IMR-90 (cell line): Measurements from ENCODE around the gene SIK3. TPM values are rescaled to one million over a fixed set of nuclear protein-coding genes. Genes with fewer than 3 reads are reported as not detected.

Source experiments
- ATAC-seq: fragments of 200-7000 bp; cut with Tn5 transposase; 2 replicates; pipeline ENCODE4 v1.9.1; 2020; ENCODE audit warnings: low read depth, mild to moderate bottlenecking, moderate library complexity
- BruUV-seq: library from RNA; stranded (reverse); fragments of 400-500 nt; replicated peaks from 2 replicates; lab custom pipeline; 2021; lab: Mats Ljungman, UMichigan
- CTCF ChIA-PET: fragments of 300-600 bp; formaldehyde crosslinking; extraction: SDS; loops from one replicate; lab custom pipeline; 2021; ENCODE audit warnings: antibody characterized with exemption; lab: Yijun Ruan, JAX
- POLR2A ChIA-PET: fragments of 300-600 bp; sonication (Branson Sonifier 250); formaldehyde crosslinking; loops from one replicate; lab custom pipeline; 2022; ENCODE audit warnings: antibody characterized with exemption; ENCODE audit not compliant: unreplicated experiment; lab: Charles Lee
- DNase-seq: peaks from one replicate; pipeline ENCODE4 v3.0.0; 2013
- H2AFZ ChIP-seq: replicated peaks from 2 replicates; pipeline ENCODE3; 2013; ENCODE audit warnings: low read length, mild to moderate bottlenecking; ENCODE audit not compliant: poor library complexity
- H2AK5ac ChIP-seq: 2 replicates; pipeline ENCODE4 v1.6.1; 2013; ENCODE audit warnings: low read depth, low read length, inconsistent platforms
- H2AK9ac ChIP-seq: replicated peaks from 2 replicates; pipeline ENCODE3; 2013; ENCODE audit warnings: mild to moderate bottlenecking, low read depth, low read length, moderate library complexity; ENCODE audit not compliant: poor library complexity
- H2BK120ac ChIP-seq: 2 replicates; pipeline ENCODE4 v1.6.1; 2013; ENCODE audit warnings: low read depth, low read length, inconsistent platforms
- H2BK15ac ChIP-seq: 3 replicates; pipeline ENCODE4 v1.6.1; 2013; ENCODE audit warnings: low read depth, low read length, inconsistent platforms
- H2BK20ac ChIP-seq: 2 replicates; pipeline ENCODE4 v1.6.1; 2013; ENCODE audit warnings: low read depth, mild to moderate bottlenecking, inconsistent platforms, low read length, moderate library complexity
- H2BK5ac ChIP-seq: 2 replicates; pipeline ENCODE4 v1.6.1; 2013; ENCODE audit warnings: mild to moderate bottlenecking, low read depth, low read length, inconsistent platforms; ENCODE audit not compliant: poor library complexity, severe bottlenecking
- H3K14ac ChIP-seq: replicated peaks from 2 replicates; pipeline ENCODE4 v1.6.1; 2013; ENCODE audit warnings: low read depth, low read length, inconsistent platforms
- H3K18ac ChIP-seq: 2 replicates; pipeline ENCODE4 v1.6.1; 2013; ENCODE audit warnings: low read depth, low read length, control low read depth
- H3K23ac ChIP-seq: 2 replicates; pipeline ENCODE4 v1.6.1; 2013; ENCODE audit warnings: low read depth, low read length, inconsistent platforms
- H3K27ac ChIP-seq: 2 replicates; pipeline ENCODE4 v1.5.1; 2013; ENCODE audit warnings: mild to moderate bottlenecking, control low read depth, low read length; ENCODE audit not compliant: insufficient read depth
- H3K27me3 ChIP-seq: 2 replicates; pipeline ENCODE4 v1.6.1; 2013; ENCODE audit warnings: low read length; ENCODE audit not compliant: control insufficient read depth, insufficient read depth
- H3K36me3 ChIP-seq: 2 replicates; pipeline ENCODE4 v1.6.1; 2013; ENCODE audit warnings: low read length, mixed read lengths; ENCODE audit not compliant: control insufficient read depth, insufficient read depth
- H3K4ac ChIP-seq: 2 replicates; pipeline ENCODE4 v1.6.1; 2013; ENCODE audit warnings: low read depth, low read length, inconsistent platforms
- H3K4me1 ChIP-seq: 2 replicates; pipeline ENCODE4 v1.6.1; 2013; ENCODE audit warnings: low read length, mixed read lengths; ENCODE audit not compliant: control insufficient read depth, insufficient read depth
- H3K4me2 ChIP-seq: 2 replicates; pipeline ENCODE4 v1.6.1; 2013; ENCODE audit warnings: low read depth, mild to moderate bottlenecking, control low read depth, low read length, moderate library complexity
- H3K4me3 ChIP-seq: 2 replicates; pipeline ENCODE4 v1.5.1; 2013; ENCODE audit warnings: low read depth, mild to moderate bottlenecking, control low read depth, low read length, moderate library complexity; ENCODE audit not compliant: insufficient read depth
- H3K56ac ChIP-seq: 2 replicates; pipeline ENCODE4 v1.6.1; 2013; ENCODE audit warnings: low read length, inconsistent platforms; ENCODE audit not compliant: insufficient read depth; ENCODE audit errors: extremely low read depth
- H3K79me1 ChIP-seq, 2 experiments: 2 replicates each; pipeline ENCODE4 v1.6.1; 2013; ENCODE audit warnings: low read length in 2 of 2, inconsistent platforms in 1 of 2, low read depth in 1 of 2
- H3K9ac ChIP-seq: 2 replicates; pipeline ENCODE4 v1.6.1; 2013; ENCODE audit warnings: low read depth, low read length, control low read depth
- H3K9me1 ChIP-seq: 2 replicates; pipeline ENCODE4 v1.6.1; 2013; ENCODE audit warnings: low read length, inconsistent platforms; ENCODE audit not compliant: insufficient read depth
- H3K9me3 ChIP-seq: 2 replicates; pipeline ENCODE4 v1.6.1; 2013; ENCODE audit warnings: low read length; ENCODE audit not compliant: control insufficient read depth, insufficient read depth
- H4K20me1 ChIP-seq: 2 replicates; pipeline ENCODE4 v1.6.1; 2013; ENCODE audit warnings: low read length, inconsistent platforms; ENCODE audit not compliant: insufficient read depth
- H4K5ac ChIP-seq: 2 replicates; pipeline ENCODE4 v1.6.1; 2013; ENCODE audit warnings: mild to moderate bottlenecking, low read depth, low read length, control low read depth
- H4K8ac ChIP-seq, 2 experiments: 2 replicates each; pipeline ENCODE4 v1.6.1; 2013; ENCODE audit warnings: low read depth in 2 of 2, low read length in 2 of 2, control low read depth in 1 of 2, inconsistent platforms in 1 of 2
- H4K91ac ChIP-seq: 2 replicates; pipeline ENCODE4 v1.6.1; 2013; ENCODE audit warnings: low read depth, low read length, inconsistent platforms; ENCODE audit not compliant: insufficient read depth
- MAFK ChIP-seq: IDR thresholded peaks from 2 replicates; pipeline ENCODE4 v1.6.1; 2012; ENCODE audit warnings: low read depth, low read length, improper control_type of control experiment
- WGBS, 2 experiments: methylation state at CpG; one replicate each; pipeline versions ENCODE4 v1.1.5 to v1.1.7; 2013; ENCODE audit warnings: missing lambda C conversion rate in 2 of 2; ENCODE audit not compliant: insufficient read length in 1 of 2; ENCODE audit errors: extremely low coverage in 2 of 2; 5-methylcytosine and 5-hydroxymethylcytosine counted together
- dilution Hi-C: fragments of 300-500 bp; cut with HindIII; formaldehyde crosslinking; loops from one replicate; pipeline ENCODE4 v1.14.3; 2018; ENCODE audit warnings: low sequenced_read_pairs; ENCODE audit not compliant: unreplicated experiment
- in situ Hi-C: fragments of 300-500 bp; cut with MboI; formaldehyde crosslinking; loops from 3 replicates; pipeline ENCODE4 v1.14.3; 2019; ENCODE audit warnings: low sequenced_read_pairs, inconsistent platforms, mixed read lengths
- intact Hi-C: fragments of 100-400 bp; cut with micrococcal nuclease; formaldehyde crosslinking; loops from 2 replicates; pipeline ENCODE4 v1.10.0; 2022
- polyA plus RNA-seq, 3 experiments: library from polyadenylated mRNA; depleted of rRNA; stranded (reverse); fragments of >200 nt; gene quantifications; 2 replicates each; pipeline ENCODE4 v1.2.3, GENCODE V29; 2012; ENCODE audit warnings: low replicate concordance in 1 of 3
- total RNA-seq: library from RNA; depleted of rRNA; stranded (reverse); fragments of >200 nt; gene quantifications from 2 replicates; pipeline ENCODE4 v1.2.3, GENCODE V29; 2012

Gene SIK3
- total and polyA plus RNA-seq, 2 of the 4 experiments (the other 2 are of a cell fraction), result 8.2 to 9.1 TPM

DNA sequence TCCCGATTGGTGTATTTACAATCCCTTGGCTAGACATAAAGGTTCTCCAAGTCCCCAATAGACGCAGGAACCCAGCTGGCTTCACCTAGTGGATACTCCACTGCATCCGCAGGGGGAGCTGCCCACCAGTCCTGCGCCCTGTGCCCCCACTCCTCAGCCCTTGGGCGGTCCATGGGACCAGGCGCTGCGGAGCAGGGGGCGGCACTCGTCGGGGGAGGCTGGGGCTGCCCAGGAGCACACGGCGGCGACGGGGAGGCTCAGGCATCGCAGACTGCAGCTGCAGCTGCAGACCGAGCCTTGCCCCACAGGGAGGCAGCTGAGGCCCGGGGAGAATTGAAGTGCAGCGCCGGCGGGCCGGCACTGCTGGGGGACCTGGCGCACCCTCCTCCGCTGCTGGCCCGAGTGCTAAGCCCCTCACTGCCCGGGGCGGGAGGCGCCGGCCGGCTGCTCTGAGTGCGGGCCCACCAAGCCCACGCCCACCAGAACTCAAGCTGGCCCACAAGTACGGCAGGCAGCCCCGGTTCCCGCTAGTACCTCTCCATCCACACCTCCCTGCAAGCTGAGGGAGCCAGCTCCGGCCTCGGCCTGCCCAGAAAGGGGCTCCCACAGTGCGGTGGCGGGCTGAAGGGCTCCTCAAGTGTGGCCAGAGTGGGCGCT is 12.2 kb upstream of the SIK3 start:
- Histone ChIP-seq H3K4me1 (peaks cover 1% of the 10 kb centered on the region; the same call in 1 of the 2 replicates), H2BK15ac (no peak overlapping the region), H3K4me2 (no peak overlapping the region), H3K23ac (no peak overlapping the region), H3K9me1 (no peaks in the 10 kb centered on the region), H3K27me3 (no peaks in the 10 kb centered on the region), H2BK5ac (no peak overlapping the region), H3K14ac (no peak overlapping the region), H2AK9ac (no peak overlapping the region), H2AFZ (no peak overlapping the region), H2BK20ac (no peak overlapping the region), H3K36me3 (no peaks in the 10 kb centered on the region), H3K79me1 (no peaks in the 10 kb centered on the region), H4K5ac (no peak overlapping the region), H3K56ac (no peak overlapping the region), H3K4me3 (no peak overlapping the region), H2BK120ac (no peak overlapping the region), H2AK5ac (no peak overlapping the region), H3K9ac (no peak overlapping the region), H3K4ac (no peak overlapping the region), H4K91ac (no peak overlapping the region), H3K27ac (no peak overlapping the region), H4K8ac (no peak overlapping the region), H4K20me1 (no peaks in the 10 kb centered on the region), H3K9me3 (no peaks in the 10 kb centered on the region), H3K18ac (no peak overlapping the region)
- in situ Hi-C loops, result no loop called here
- BruUV-seq, result no TSS peak
- no peak for TF ChIP-seq MAFK
- DNase-seq (no peak), ATAC-seq (no peak)
- ChIA-PET POLR2A (no interaction called here), CTCF (no interaction called here)
- 94% methylated on average over 17 of the region's 39 CpGs; no CpG with 5 or more reads in 1 of the 2 experiments for WGBS, 2 experiments
- intact Hi-C loops, result no loop called here
- dilution Hi-C loops, result no loop called here
